ENCODE results near the gene BMP5. TPM values are rescaled to one million over a fixed set of nuclear protein-coding genes. Genes with fewer than 3 reads are reported as not detected.

The BMP5 gene
- total RNA-seq, 1 donor from 2014 or later, result not detected

DNA sequence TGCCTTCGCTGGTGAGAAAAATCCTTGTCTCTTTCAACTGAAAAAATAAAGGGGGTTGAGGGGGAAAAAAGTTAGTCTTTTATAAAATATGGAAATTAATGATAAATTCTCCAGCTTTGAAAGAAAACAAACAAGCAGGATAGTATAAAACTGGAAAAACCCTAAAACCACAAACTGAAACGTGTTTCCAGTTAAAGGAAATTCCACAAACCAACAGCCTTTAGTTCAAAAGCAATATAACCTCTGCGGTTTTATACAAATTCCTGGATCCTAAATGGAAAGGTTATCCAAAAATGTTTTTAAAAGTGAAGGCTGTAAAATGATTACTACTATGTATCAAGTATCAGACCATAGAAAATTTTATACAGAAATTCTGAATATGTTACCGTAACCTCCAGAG, 55.6 kb downstream of the BMP5 start:
- no peak for DNase-seq (ENCODE audit: extremely low read depth, low read depth, low spot score)

- no peak for DNase-seq (ENCODE audit: extremely low read depth, low read depth, low spot score)
Measured at GRCh38 chr6:55818482-55818881, 56.9 kb downstream of the BMP5 start.

DNA sequence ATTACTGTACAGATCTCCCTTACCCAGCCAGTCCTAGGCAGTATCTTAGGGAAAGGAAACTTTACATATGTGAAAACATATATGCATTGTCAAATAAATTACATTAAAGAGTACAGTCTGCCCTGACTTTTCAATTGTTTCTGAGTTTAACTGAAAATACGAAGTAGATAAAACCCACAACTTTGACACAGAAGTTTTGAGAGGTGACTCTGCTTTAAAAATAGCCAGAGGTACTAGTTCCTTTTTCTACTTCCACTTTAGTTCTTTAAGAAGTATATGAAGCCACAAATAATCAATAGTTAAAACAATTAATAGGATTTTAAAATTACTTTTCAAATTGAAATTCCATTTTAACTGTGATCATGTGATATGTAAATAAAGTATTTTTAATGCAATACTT, 62.9 kb downstream of the BMP5 start:
- no peak for DNase-seq (ENCODE audit: extremely low read depth, low read depth, low spot score)

DNA sequence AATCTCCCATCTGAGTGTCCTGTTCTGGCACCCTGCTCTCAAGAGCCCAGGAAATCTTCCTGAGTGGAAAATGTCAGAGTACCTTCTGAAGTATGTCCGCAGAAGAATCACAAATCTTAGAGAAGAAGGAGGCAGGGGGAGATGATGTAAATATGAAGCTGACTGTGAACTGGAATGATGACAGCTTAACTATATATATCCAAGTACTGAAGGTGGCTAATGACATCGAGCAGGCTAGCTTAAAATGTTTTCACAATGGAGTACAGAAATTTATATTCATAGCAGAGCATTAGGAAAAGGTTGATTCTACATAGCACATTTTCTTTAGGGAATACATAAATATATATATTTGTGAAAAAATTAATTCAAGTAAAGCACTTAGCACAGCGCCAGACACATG, 64.3 kb downstream of the BMP5 start:
- DNase-seq (ENCODE audit: extremely low read depth, low read depth, low spot score), result no peak

- DNase-seq (ENCODE audit: extremely low read depth, low read depth, low spot score), result no peak
Measured at GRCh38 chr6:55802259-55802658, 73.1 kb downstream of the BMP5 start.

DNA sequence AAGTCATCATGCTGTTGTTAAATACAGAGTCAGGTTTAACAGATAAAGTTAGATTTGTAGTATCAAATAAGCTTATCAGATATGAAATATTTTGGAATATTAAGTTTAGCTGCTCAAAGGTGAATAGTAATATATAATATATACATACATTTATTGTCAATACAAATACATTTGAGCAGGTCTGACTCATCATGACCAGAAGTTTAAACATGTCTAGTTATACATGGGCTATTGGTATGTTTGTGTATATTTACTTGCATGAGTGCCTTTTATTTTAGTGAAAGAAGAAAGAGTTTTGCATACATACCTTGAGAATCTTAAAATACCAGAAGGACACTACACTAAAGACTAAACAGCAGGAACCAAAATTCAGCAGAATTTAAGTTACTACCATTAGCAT, 76.8 kb downstream of the BMP5 start:
- no peak for DNase-seq (ENCODE audit: extremely low read depth, low read depth, low spot score)

DNA sequence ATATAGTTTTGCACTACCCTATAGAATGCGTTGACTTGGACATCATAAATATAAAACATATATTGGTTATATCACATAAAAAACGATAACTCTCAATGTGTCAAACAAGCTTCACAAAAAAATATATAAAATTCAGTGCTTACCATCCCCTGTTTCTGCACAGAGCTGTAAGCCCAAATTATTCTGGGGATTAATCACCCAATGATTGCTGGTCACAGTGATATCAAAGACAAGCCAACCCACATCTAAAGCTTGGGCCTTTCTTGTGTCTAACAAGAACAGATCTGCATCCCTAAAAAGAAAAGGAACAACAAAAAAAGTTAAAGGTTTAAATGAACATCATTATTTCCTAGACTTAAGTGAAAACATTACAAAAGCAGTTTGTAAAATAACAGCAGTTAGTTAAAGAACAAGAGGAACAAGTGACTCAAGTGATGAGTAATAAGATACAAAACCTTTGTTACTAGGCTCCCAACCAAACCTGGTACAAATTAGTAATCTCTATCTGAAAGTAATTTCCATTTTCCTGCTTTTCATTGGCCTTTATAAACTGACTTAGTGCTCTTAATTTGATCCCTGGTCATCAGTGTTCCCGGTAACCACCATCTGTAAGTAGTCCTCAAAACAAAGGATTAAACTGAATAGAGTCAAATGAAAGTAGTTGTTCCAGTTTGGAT, 81.1 kb downstream of the BMP5 start:
- DNase-seq (ENCODE audit: extremely low read depth, low read depth, low spot score), result no peak

GRCh38 chr6:55785273-55785672, 90.1 kb downstream of the BMP5 start:
- DNase-seq (ENCODE audit: extremely low read depth, low read depth, low spot score), result no peak

DNA sequence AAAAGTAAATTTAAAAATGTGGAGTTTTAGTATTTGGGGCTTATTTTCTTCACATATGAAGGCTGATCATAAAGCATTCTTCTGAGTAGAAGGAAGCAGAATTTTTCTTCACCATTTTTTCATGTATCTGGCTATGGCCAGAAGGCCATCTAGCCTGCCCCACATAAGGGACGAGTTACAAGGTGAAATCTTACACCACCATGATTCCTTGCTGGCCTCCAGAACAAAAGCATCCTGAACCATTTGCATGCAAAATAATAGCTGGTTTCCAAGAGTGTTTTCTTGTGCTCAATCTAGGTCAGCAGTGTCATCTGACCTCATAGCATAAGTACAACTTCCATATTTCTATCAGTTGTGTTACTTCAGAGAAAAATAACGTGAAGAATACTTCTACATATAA, 93.1 kb downstream of the BMP5 start:
- DNase-seq (ENCODE audit: extremely low read depth, low read depth, low spot score), result no peak

DNA sequence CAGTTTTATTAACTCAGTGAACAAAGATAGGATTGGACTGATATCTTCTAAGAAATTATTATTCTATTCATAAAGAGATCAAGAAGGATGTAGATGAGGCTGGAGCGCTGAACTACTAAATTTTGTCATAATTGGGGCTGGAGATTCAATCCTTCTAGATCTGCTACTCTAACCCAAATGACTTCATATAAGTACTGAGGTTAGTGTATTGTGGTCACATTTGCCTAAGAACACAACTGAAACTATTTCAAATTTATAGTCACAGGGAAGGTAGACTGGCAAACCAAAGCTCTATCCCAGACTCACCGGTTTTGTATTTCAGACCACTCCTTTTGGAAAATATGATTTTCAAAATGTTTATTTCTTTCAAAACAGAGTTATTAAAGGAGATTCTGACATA, 96.7 kb downstream of the BMP5 start:
- DNase-seq (ENCODE audit: extremely low read depth, low read depth, low spot score), result no peak

GRCh38 chr6:55777469-55777868, 97.9 kb downstream of the BMP5 start:
- no peak for DNase-seq (ENCODE audit: extremely low read depth, low read depth, low spot score)

DNA sequence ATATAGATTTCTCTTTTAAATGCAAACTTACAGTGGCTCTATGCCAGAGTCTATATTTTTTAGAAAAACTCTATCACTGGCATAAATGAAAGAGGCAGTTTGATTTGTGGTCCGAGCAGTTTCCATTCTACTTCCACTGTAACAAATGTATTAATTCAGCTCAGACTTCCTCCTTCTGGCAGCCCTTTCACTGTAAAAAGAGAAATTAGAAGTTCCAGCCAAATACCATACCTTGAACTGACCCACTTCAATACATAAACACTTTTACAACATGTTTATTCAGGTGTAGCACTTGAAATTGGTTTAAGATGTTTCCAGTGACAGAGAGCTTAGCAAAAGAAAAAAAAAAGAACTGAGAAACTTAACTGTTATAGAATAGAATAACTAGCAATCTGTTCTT, 99.3 kb downstream of the BMP5 start:
- no peak for DNase-seq (ENCODE audit: extremely low read depth, low read depth, low spot score)

GRCh38 chr6:55775029-55775318, 100.4 kb downstream of the BMP5 start:
- no peak for DNase-seq (ENCODE audit: extremely low read depth, low read depth, low spot score)

- DNase-seq (ENCODE audit: extremely low read depth, low read depth, low spot score), result no peak
Measured at GRCh38 chr6:55774286-55775028, 100.9 kb downstream of the BMP5 start.

GRCh38 chr6:55773620-55774216, 101.7 kb downstream of the BMP5 start:
- no peak for DNase-seq (ENCODE audit: extremely low read depth, low read depth, low spot score)

GRCh38 chr6:55772730-55773129, 102.7 kb downstream of the BMP5 start:
- no peak for DNase-seq (ENCODE audit: extremely low read depth, low read depth, low spot score)

GRCh38 chr6:55759536-55759935, 115.9 kb downstream of the BMP5 start:
- DNase-seq (ENCODE audit: extremely low read depth, low read depth, low spot score), result no peak

DNA sequence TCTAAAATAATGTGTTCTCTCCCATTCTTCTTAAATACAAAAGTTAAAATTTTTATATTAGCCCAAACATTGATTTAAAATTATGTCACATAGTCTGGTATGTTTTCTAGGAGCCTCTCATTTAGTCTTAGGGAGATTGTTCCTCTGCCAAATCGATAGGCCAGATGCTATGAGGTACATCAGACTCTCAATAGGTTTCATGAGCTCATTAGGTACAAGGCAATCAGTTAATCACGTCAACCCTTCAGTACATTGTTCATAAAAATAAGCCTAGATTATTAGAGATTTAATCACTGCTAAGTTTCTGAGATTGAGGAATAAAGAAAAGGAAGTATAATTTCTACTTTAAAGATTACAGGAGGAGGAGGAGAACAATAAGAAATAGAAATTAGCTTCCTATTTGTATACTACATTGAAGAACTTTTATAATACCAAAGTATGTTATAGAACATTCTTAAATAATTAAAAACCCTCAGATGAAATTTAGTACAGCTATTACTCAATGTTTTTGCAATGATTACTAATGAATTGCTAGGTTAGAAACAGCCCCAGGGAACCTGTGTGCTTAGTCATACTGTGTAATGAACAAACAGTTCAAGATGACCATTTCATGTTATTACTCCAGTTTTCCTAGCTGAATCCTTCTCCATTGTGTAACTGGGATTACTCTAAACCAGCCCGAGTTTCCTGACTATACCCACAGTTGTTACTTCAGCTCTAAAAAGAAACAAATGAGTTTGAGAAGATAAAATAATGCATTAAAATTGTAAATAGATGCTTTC, 117.0 kb downstream of the BMP5 start:
- peak; percentile 3 for DNase-seq (ENCODE audit: extremely low read depth, low read depth, low spot score)

- DNase-seq (ENCODE audit: extremely low read depth, low read depth, low spot score), result no peak
Measured at GRCh38 chr6:55756531-55757031, 118.8 kb downstream of the BMP5 start.

DNA sequence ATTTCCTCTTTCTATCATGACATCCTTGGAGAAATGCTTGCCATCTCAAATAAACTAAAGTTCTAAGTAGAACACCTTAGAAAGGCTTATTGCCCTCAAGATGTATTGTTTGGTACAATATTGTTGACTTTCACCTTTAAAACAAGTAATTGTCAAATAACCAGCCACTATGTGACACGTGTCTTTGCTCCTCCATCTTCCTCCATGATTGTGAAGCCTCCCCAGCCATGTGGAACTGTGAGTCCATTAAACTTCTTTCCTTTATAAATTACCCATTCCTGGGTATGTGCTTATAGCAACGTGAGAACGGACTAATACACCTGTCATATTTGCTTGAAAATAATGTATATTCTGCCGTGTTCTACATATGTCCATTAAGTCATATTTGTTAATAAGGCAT, 126.5 kb downstream of the BMP5 start:
- no peak for DNase-seq (ENCODE audit: extremely low read depth, low read depth, low spot score)

GRCh38 chr6:55746473-55746872, 128.9 kb downstream of the BMP5 start:
- DNase-seq (ENCODE audit: extremely low read depth, low read depth, low spot score), result no peak
